Hepatocyte (in vitro differentiated cells): ENCODE data around the gene ZFP36L1.

ENCODE experiments used
- EZH2 ChIP-seq: fragments of 200-600 bp; sonication (generic); IDR thresholded peaks from 2 replicates; pipeline ENCODE4 v1.6.1; 2016; ENCODE audit warnings: antibody characterized with exemption, mild to moderate bottlenecking, borderline replicate concordance
- EZH2phosphoT487 ChIP-seq: fragments of 200-600 bp; sonication (generic); IDR thresholded peaks from one replicate; pipeline ENCODE4 v1.6.1; 2018; ENCODE audit warnings: antibody characterized with exemption, mild to moderate bottlenecking, low read depth, moderate library complexity; ENCODE audit not compliant: unreplicated experiment, severe bottlenecking
- TF ChIP-seq, protein P1 (sequence below): fragments of 200-600 bp; sonication (generic); IDR thresholded peaks from 2 replicates; pipeline ENCODE4 v1.5.1; 2016; ENCODE audit warnings: antibody characterized with exemption, mild to moderate bottlenecking; ENCODE audit not compliant: poor library complexity

DNA sequence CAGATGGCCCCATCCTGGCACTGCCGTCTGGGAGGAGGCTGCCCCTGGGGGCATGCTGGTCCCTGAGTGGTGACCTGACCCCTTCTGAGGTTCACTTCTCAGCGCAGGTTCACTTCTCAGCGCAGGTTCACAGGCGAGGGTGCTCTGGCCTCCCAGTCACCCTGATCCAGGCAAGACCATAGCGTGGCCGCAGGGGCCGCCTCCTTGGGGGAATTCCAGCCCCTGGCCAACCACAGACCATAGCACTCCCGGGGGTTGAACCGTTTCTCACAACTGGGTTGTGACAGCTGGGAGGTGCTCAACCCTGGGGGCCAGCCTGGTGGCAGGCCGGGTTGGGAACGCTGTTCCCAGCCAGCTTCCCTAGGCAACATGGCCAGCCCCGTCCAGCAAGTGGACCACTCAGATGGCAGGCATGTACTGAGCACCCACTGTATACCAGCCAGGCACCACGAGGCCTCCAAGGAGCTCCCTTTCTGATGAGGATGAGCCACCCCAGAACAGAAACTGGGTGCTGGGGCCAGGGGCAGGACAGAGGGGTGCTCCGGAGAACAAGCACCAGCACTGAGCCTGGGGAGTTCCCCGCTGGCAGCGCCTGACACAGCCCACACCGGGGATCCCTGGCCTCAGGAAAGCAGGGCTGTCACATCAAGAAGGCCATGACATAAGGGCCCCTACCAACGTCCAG is 28.3 kb upstream of the ZFP36L1 start:
- TF ChIP-seq, protein P1, sequence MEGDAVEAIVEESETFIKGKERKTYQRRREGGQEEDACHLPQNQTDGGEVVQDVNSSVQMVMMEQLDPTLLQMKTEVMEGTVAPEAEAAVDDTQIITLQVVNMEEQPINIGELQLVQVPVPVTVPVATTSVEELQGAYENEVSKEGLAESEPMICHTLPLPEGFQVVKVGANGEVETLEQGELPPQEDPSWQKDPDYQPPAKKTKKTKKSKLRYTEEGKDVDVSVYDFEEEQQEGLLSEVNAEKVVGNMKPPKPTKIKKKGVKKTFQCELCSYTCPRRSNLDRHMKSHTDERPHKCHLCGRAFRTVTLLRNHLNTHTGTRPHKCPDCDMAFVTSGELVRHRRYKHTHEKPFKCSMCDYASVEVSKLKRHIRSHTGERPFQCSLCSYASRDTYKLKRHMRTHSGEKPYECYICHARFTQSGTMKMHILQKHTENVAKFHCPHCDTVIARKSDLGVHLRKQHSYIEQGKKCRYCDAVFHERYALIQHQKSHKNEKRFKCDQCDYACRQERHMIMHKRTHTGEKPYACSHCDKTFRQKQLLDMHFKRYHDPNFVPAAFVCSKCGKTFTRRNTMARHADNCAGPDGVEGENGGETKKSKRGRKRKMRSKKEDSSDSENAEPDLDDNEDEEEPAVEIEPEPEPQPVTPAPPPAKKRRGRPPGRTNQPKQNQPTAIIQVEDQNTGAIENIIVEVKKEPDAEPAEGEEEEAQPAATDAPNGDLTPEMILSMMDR = no peak
- TF ChIP-seq EZH2 (no peak), EZH2phosphoT487 (no peak)
